ENCODE results near the gene BRWD1. TPM values are rescaled to one million over a fixed set of nuclear protein-coding genes. Genes with fewer than 3 reads are reported as not detected.

The BRWD1 gene
- total and polyA plus RNA-seq, 2 of the 13 experiments (the other 11 are each of a cell fraction or from before 2014, with no cell fraction given) = 13.9 to 28.0 TPM

DNA sequence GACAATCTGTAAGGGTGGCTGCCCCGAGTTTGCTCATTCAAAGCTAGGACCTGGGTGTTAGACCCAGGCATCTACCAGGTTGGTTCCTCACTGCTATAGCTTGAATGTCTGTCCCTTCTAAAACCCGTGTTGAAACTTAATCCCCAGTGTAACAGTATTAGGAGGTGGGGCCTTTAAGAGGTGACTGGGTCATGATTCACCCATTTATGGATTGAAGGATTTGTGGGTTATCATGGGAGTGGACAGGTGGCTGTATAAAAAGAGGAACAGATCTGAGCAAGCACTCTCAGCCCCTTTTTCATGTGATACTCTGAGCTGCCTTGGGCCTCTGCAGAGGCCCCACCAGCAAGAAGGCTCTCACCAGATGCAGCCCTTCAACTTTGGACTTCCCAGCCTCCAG, 159.6 kb downstream of the BRWD1 start:
- Histone ChIP-seq H3K4me3 (replicated peaks in 1 of 3; ENCODE audit: insufficient read depth in 1 of 3, low read depth in 2 of 3, low read length in 3 of 3) (no peak overlapping the region), H3K4me1 (ENCODE audit: insufficient read depth, low read length) (no peaks in the 10 kb centered on the region), H3K27ac (ENCODE audit: extremely low read length, insufficient read depth, low read length) (no peak overlapping the region), H3K9ac (ENCODE audit: insufficient read depth, low read depth, low read length) (no peak overlapping the region), H3K9me3 (ENCODE audit: low read length) (no peaks in the 10 kb centered on the region), H3K27me3 (ENCODE audit: control insufficient read depth in 1 of 2, insufficient read depth in 2 of 2, low read length in 2 of 2) (peaks cover 4 to 22% of the 10 kb centered on the region in 2 experiments; a peak in 2 of 5 replicates), H2AFZ (ENCODE audit: low read length) (no peak overlapping the region), H3K36me3 (replicated peaks in 1 of 2; ENCODE audit: control insufficient read depth in 1 of 2, insufficient read depth in 2 of 2, low read length in 2 of 2) (no peaks in the 10 kb centered on the region), H3K79me2 (ENCODE audit: insufficient read depth, low read length) (no peaks in the 10 kb centered on the region), H3K4me2 (ENCODE audit: low read depth, low read length) (no peak overlapping the region), H4K20me1 (ENCODE audit: insufficient read depth, low read length) (no peaks in the 10 kb centered on the region)
- ChIA-PET POLR2A (no interaction called here), CTCF (ENCODE audit: low intra/inter-chr PET ratio, low total read pairs) (interaction anchor here (1.6 kb wide), 1 partner anchor 420 kb away, joined by 3 read pairs; no protein-coding TSS in a partner anchor)
- BruUV-seq (replicated peaks) = no TSS peak
- TF ChIP-seq NFE2 (CRISPR knock-in tag; IDR thresholded peaks at IDR 0.05) (no peak), TSC22D2 (CRISPR knock-in tag; IDR thresholded peaks at IDR 0.05; ENCODE audit: borderline replicate concordance) (no peak), MTF2 (CRISPR knock-in tag; IDR thresholded peaks at IDR 0.05; ENCODE audit: borderline replicate concordance) (no peak), ZNF660 (CRISPR knock-in tag; IDR thresholded peaks at IDR 0.05; ENCODE audit: borderline replicate concordance, low read depth) (no peak), NFYB (CRISPR knock-in tag; IDR thresholded peaks at IDR 0.05) (no peak), ZNF441 (CRISPR knock-in tag; IDR thresholded peaks at IDR 0.05; ENCODE audit: borderline replicate concordance) (no peak), ZNF224 (CRISPR knock-in tag; IDR thresholded peaks at IDR 0.05) (no peak), PTBP1 (IDR thresholded peaks at IDR 0.05; ENCODE audit: low read depth, low read length, poor library complexity, severe bottlenecking) (no peak), ZNF274 (CRISPR knock-in tag; IDR thresholded peaks at IDR 0.05) (no peak), ZBED4 (CRISPR knock-in tag; IDR thresholded peaks at IDR 0.05; ENCODE audit: borderline replicate concordance) (no peak), NRL (CRISPR knock-in tag; IDR thresholded peaks at IDR 0.05; ENCODE audit: borderline replicate concordance) (no peak)
- TF ChIP-seq, protein P1, sequence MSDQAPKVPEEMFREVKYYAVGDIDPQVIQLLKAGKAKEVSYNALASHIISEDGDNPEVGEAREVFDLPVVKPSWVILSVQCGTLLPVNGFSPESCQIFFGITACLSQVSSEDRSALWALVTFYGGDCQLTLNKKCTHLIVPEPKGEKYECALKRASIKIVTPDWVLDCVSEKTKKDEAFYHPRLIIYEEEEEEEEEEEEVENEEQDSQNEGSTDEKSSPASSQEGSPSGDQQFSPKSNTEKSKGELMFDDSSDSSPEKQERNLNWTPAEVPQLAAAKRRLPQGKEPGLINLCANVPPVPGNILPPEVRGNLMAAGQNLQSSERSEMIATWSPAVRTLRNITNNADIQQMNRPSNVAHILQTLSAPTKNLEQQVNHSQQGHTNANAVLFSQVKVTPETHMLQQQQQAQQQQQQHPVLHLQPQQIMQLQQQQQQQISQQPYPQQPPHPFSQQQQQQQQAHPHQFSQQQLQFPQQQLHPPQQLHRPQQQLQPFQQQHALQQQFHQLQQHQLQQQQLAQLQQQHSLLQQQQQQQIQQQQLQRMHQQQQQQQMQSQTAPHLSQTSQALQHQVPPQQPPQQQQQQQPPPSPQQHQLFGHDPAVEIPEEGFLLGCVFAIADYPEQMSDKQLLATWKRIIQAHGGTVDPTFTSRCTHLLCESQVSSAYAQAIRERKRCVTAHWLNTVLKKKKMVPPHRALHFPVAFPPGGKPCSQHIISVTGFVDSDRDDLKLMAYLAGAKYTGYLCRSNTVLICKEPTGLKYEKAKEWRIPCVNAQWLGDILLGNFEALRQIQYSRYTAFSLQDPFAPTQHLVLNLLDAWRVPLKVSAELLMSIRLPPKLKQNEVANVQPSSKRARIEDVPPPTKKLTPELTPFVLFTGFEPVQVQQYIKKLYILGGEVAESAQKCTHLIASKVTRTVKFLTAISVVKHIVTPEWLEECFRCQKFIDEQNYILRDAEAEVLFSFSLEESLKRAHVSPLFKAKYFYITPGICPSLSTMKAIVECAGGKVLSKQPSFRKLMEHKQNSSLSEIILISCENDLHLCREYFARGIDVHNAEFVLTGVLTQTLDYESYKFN (CRISPR knock-in tag; conservative IDR thresholded peaks at IDR 0.05) = no peak
- TF ChIP-seq, protein P2, sequence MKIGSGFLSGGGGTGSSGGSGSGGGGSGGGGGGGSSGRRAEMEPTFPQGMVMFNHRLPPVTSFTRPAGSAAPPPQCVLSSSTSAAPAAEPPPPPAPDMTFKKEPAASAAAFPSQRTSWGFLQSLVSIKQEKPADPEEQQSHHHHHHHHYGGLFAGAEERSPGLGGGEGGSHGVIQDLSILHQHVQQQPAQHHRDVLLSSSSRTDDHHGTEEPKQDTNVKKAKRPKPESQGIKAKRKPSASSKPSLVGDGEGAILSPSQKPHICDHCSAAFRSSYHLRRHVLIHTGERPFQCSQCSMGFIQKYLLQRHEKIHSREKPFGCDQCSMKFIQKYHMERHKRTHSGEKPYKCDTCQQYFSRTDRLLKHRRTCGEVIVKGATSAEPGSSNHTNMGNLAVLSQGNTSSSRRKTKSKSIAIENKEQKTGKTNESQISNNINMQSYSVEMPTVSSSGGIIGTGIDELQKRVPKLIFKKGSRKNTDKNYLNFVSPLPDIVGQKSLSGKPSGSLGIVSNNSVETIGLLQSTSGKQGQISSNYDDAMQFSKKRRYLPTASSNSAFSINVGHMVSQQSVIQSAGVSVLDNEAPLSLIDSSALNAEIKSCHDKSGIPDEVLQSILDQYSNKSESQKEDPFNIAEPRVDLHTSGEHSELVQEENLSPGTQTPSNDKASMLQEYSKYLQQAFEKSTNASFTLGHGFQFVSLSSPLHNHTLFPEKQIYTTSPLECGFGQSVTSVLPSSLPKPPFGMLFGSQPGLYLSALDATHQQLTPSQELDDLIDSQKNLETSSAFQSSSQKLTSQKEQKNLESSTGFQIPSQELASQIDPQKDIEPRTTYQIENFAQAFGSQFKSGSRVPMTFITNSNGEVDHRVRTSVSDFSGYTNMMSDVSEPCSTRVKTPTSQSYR (CRISPR knock-in tag; IDR thresholded peaks at IDR 0.05; ENCODE audit: borderline replicate concordance) = no peak
- intact Hi-C loops (cut with micrococcal nuclease; ENCODE audit: unreplicated experiment) (no loop called here), in situ Hi-C loops (cut with HindIII; ENCODE audit: extremely low pct_ligation_motif_present, low pct_unique_long_range_greater_than_20kb) (no loop called here)
- 25% methylated on average over 2 of the region's 2 CpGs for WGBS (ENCODE audit: low lambda C conversion rate)
- ATAC-seq = no peak
- FAIRE-seq = no peak
- DNase-seq (ENCODE audit: low spot score) = no peak
